Heart left ventricle (tissue), 13 donors: ENCODE results near the gene ZBTB12.

Experiments
- CTCF ChIP-seq, 12 donors: fragments of 200-600 bp; sonication (generic) in 4 of 12; IDR thresholded peaks; one replicate each; pipeline versions ENCODE4 v1.5.0 to v1.8.0; 2018 to 2022; ENCODE audit warnings: antibody characterized with exemption in 12 of 12, mild to moderate bottlenecking in 5 of 12
- POLR2A ChIP-seq, 2 donors: fragments of 450-650 bp; IDR thresholded peaks; one replicate each; pipeline ENCODE4 v1.6.1; 2017; ENCODE audit warnings: antibody characterized with exemption in 2 of 2, mild to moderate bottlenecking in 2 of 2, moderate library complexity in 2 of 2
- donor health status: ischemic (EF 13 %, LVEDD 7.1; RV severe dilation, severe dysfunction).
- donor health status: DM: no; HTN: yes; CAD: no.
- donor health status: DM: no; HTN: no; CAD: no.
- donor health status: ischemic (EF 25% LVEDD 6.9; RV normal size, moderate dysfunction).
- donor health status: ischemic (EF 25% LVEDD 5.7; RV mildly dilated, moderate dysfunction).
- donor health status: ischemic (EF 35%, LVEDD 5.7; RV mildly dilated, moderate dysfunction).
- donor health status: nonischemic (EF 11% LVEDD 7.7; RV severe dilation, severe dysfunction).
- donor health status: DM: yes; HTN: yes; CAD: no.
- donor health status: PGD.
- donor health status: ischemic (EF 29% LVEDD 5.4; RV normal size, mild dysfunction).
- donor health status: nonischemic (EF 23%, LVEDD 6.1; RV moderate dilation, normal function).

GRCh38 chr6:31898383-31899011, 3.4 kb downstream of the ZBTB12 start:
- TF ChIP-seq CTCF (IDR thresholded peaks at IDR 0.05) (no peak), POLR2A (IDR thresholded peaks at IDR 0.05) (no peak)
